IPS-20b (cell line): ENCODE data around the gene MARK3.
A peak's percentile ranks its signal among the peaks of the same experiment; 100 is the strongest.

Source experiments
- H3K27ac ChIP-seq: one replicate; pipeline ENCODE4 v1.5.1; 2013; ENCODE audit warnings: low read length
- H3K27me3 ChIP-seq: 2 replicates; pipeline ENCODE4 v1.6.1; 2013; ENCODE audit warnings: mild to moderate bottlenecking, low read length, inconsistent platforms; ENCODE audit not compliant: insufficient read depth
- H3K36me3 ChIP-seq: 2 replicates; pipeline ENCODE4 v1.6.1; 2013; ENCODE audit warnings: low read depth, mild to moderate bottlenecking, inconsistent platforms, low read length, moderate library complexity; ENCODE audit not compliant: insufficient read depth
- H3K4me1 ChIP-seq: 2 replicates; pipeline ENCODE4 v1.6.1; 2013; ENCODE audit warnings: mild to moderate bottlenecking, control low read depth, inconsistent platforms, low read length, moderate library complexity; ENCODE audit not compliant: insufficient read depth
- H3K4me3 ChIP-seq: 2 replicates; pipeline ENCODE4 v1.5.1; 2013; ENCODE audit warnings: mild to moderate bottlenecking, low read length, inconsistent platforms
- H3K9ac ChIP-seq: 2 replicates; pipeline ENCODE4 v1.6.1; 2013; ENCODE audit warnings: low read depth, mild to moderate bottlenecking, inconsistent platforms, low read length, moderate library complexity
- H3K9me3 ChIP-seq: 2 replicates; pipeline ENCODE4 v1.6.1; 2013; ENCODE audit warnings: mild to moderate bottlenecking, low read depth, low read length, inconsistent platforms; ENCODE audit not compliant: insufficient read depth

Gene MARK3

DNA sequence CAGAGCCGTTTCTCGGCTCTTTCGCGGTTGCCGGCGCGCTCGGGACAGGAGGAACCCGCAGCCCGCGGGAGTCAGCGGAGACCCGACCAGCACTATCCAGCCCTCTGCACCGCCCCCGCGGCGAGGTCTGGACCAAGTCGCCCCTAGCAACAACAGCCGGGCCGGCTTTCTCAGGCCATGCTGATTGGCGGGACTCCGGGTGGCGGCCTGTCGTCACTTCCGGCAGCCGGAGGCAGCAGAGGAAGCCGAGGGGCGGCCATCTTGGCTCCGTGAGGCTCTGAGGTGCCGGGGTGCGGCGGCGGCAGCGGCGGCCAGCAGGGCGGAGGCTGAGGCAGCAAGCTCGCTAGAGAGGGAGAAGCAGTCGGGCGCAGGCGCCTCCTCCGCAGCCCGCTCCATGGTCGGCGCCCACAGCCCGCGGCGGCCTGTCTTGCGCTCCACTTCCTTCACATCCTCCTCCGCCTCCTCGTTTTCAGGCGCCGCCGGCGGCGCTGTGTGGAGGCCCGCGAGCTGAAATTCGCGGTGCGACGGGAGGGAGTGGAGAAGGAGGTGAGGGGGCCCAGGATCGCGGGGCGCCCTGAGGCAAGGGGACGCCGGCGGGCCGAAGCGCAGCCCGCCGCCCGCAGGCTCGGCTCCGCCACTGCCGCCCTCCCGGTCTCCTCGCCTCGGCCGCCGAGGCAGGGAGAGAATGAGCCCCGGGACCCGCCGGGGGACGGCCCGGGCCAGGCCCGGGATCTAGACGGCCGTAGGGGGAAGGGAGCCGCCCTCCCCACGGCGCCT, at the start of gene MARK3:
Gene MARK3 (plus strand): TSS at position 264 of the 777 bp plus-strand sequence. CDS start 615 bp downstream, outside the sequence.
- Histone ChIP-seq H3K4me1 (peaks cover 8% of the 10 kb centered on the region; the same call in 1 of the 2 replicates), H3K27ac (peak within 1 kb of the TSS; percentile 76), H3K4me3 (peak within 1 kb of the TSS; percentile 88)

DNA sequence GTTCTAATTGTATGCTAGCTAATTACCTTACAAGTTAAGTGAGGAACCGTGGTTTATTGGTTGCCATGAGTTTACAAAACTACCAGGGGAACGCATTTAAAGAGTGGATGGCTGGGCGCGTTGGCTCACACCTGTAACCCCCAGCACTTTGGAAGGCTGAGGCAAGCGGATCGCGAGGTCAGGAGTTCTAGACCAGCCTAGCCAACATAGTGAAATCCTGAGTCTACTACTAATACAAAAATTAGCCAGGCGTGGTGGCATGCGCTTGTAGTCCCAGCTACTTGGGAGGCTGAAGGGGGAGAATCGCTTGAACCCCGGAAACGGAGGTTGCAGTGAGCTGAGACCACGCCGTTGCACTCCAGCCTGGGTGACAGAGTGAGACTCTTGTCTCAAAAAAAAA, 49.0 kb upstream of the MARK3 start:
- Histone ChIP-seq H3K27ac (no peak overlapping the region), H3K27me3 (no peaks in the 10 kb centered on the region), H3K9me3 (no peaks in the 10 kb centered on the region), H3K4me3 (peak overlapping the region; percentile 88), H3K4me1 (peaks cover 11% of the 10 kb centered on the region), H3K9ac (peak overlapping the region; percentile 93; the same call in 1 of the 2 replicates), H3K36me3 (peaks cover 63% of the 10 kb centered on the region)

More for the DNA sequence above, at the start of gene MARK3:
- no peaks in the 10 kb centered on the region for H3K36me3 ChIP-seq
- peaks cover 20% of the 10 kb centered on the region for H3K27me3 ChIP-seq
- H3K9me3 ChIP-seq = no peaks in the 10 kb centered on the region
- peak within 1 kb of the TSS; percentile 92 for H3K9ac ChIP-seq

GRCh38 chr14:103337794-103338193, 47.4 kb upstream of the MARK3 start:
- peaks cover 79% of the 10 kb centered on the region for H3K36me3 ChIP-seq
- no peak overlapping the region for H3K4me3 ChIP-seq
- H3K27me3 ChIP-seq = no peaks in the 10 kb centered on the region
- H3K9ac ChIP-seq = no peak overlapping the region
- H3K27ac ChIP-seq = no peak overlapping the region
- no peaks in the 10 kb centered on the region for H3K9me3 ChIP-seq
- peaks cover 7% of the 10 kb centered on the region for H3K4me1 ChIP-seq

GRCh38 chr14:103339561-103339960, 45.7 kb upstream of the MARK3 start:
- Histone ChIP-seq H3K9me3 (no peaks in the 10 kb centered on the region), H3K36me3 (peaks cover 96% of the 10 kb centered on the region), H3K27ac (no peak overlapping the region), H3K4me3 (no peak overlapping the region), H3K9ac (no peak overlapping the region), H3K4me1 (peaks cover 7% of the 10 kb centered on the region), H3K27me3 (no peaks in the 10 kb centered on the region)

- H3K27me3 ChIP-seq = no peaks in the 10 kb centered on the region
- no peak overlapping the region for H3K4me3 ChIP-seq
- no peak overlapping the region for H3K9ac ChIP-seq
- peaks cover 5% of the 10 kb centered on the region for H3K4me1 ChIP-seq
- no peaks in the 10 kb centered on the region for H3K9me3 ChIP-seq
- peaks cover 95% of the 10 kb centered on the region for H3K36me3 ChIP-seq
- H3K27ac ChIP-seq = no peak overlapping the region
These were observed 44.6 kb upstream of the MARK3 start for GRCh38 chr14:103340480-103341212.

- H3K27ac ChIP-seq = no peak overlapping the region
- H3K4me3 ChIP-seq = no peak overlapping the region
- peaks cover 86% of the 10 kb centered on the region for H3K36me3 ChIP-seq
- no peaks in the 10 kb centered on the region for H3K27me3 ChIP-seq
- H3K9me3 ChIP-seq = no peaks in the 10 kb centered on the region
- no peaks in the 10 kb centered on the region for H3K4me1 ChIP-seq
- no peak overlapping the region for H3K9ac ChIP-seq
These were observed 43.7 kb upstream of the MARK3 start for GRCh38 chr14:103341250-103342129.

- Histone ChIP-seq H3K9ac (no peak overlapping the region), H3K4me3 (no peak overlapping the region), H3K27me3 (no peaks in the 10 kb centered on the region), H3K9me3 (no peaks in the 10 kb centered on the region), H3K36me3 (peaks cover 68% of the 10 kb centered on the region), H3K4me1 (peaks cover 5% of the 10 kb centered on the region), H3K27ac (no peak overlapping the region)
These were observed 41.9 kb upstream of the MARK3 start for GRCh38 chr14:103343164-103343879.

DNA sequence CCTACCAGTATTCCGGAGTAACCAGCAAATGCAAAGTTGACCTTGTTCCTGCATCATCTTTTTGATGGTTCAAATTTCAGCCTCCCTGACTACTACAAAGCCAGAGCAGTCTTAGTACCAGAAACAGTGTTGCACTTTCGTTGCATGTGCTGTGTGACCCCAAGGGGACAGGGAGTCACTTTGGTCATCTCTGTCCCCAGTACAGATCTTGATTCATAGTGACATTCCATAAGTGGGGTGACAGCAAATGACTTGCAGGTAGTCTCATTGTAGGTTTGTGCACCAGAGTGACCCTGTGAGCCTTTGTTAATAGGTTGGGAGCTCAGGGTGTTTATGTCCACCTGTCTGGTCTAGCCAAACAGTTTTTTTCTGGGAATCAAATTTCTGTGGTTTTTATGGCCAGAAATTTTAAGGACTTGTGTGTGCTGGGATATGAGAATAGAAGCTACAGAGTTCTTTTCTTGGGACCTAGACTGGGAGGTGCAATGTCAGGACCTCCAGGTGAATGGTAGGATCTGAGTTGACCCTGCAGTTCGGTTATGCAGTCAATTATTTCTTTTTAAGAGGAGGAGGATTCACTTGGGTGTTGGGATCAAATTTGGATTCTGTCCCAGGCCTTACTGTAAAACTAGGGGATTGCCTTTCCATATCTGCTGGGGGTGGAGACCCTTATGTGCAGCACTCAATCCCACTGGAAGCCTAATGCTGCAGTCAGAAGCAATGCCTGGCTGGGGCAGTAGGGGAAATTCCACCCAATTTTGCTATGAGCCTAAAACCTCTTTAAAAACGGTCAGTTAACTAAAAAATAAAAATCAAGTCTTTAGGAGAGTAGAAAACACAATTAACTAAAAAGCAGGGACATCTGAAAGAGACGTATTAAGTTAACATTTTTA, 41.1 kb upstream of the MARK3 start:
- no peak overlapping the region for H3K27ac ChIP-seq
- no peaks in the 10 kb centered on the region for H3K27me3 ChIP-seq
- H3K36me3 ChIP-seq = peaks cover 60% of the 10 kb centered on the region

GRCh38 chr14:103346286-103346685, 38.9 kb upstream of the MARK3 start:
- H3K9ac ChIP-seq = no peak overlapping the region
- H3K27me3 ChIP-seq = no peaks in the 10 kb centered on the region
- no peaks in the 10 kb centered on the region for H3K9me3 ChIP-seq
- H3K4me3 ChIP-seq = no peak overlapping the region
- no peak overlapping the region for H3K27ac ChIP-seq
- peaks cover 38% of the 10 kb centered on the region for H3K36me3 ChIP-seq
- peaks cover 5% of the 10 kb centered on the region for H3K4me1 ChIP-seq

More for the DNA sequence above, 41.1 kb upstream of the MARK3 start:
- H3K4me1 ChIP-seq = peaks cover 5% of the 10 kb centered on the region
- no peak overlapping the region for H3K9ac ChIP-seq
- H3K9me3 ChIP-seq = no peaks in the 10 kb centered on the region
- no peak overlapping the region for H3K4me3 ChIP-seq

DNA sequence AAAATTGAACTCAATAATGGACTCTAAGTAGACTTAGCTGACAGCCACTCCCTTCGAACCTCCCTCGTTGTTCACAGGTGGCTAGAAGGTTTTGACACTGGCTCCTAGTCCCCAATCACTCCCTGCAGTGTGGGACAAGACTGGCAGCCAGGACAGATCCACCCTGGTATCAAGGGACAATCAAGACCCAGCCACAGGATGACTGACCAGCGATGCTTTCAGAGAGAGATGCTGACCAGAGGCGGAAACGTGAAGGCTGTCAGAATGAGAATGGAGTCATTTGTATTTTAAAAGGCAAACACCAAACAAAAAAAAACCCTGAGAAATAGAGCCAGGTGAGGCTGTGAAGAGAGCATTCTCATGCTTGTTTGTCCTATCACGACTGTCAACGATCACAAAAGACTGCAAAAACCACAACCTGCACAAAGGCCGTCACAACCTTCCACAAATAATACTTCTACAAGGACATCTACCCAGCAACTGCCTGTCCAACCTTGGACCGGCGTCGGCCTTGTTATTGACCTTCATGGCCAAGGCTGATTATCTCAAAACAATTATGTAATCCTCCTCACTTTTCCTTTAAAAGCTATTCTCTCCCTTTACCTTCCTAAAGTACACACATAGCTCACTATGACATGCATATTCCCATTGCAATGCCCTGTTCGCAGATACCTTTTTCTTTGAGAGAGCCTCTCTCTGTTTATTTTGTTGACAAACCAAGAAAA, 38.0 kb upstream of the MARK3 start:
- H3K4me3 ChIP-seq = no peak overlapping the region
- H3K27me3 ChIP-seq = no peaks in the 10 kb centered on the region
- peaks cover 29% of the 10 kb centered on the region for H3K36me3 ChIP-seq
- no peaks in the 10 kb centered on the region for H3K9me3 ChIP-seq
- H3K27ac ChIP-seq = no peak overlapping the region
- H3K4me1 ChIP-seq = peaks cover 5% of the 10 kb centered on the region
- H3K9ac ChIP-seq = no peak overlapping the region
